ENCODE data around the gene FTH1. TPM values are rescaled to one million over a fixed set of nuclear protein-coding genes. Genes with fewer than 3 reads are reported as not detected.

FTH1 gene
- total and polyA plus RNA-seq, 2 of the 13 experiments (the other 11 are each of a cell fraction or from before 2014, with no cell fraction given): 607 to 760 TPM

DNA sequence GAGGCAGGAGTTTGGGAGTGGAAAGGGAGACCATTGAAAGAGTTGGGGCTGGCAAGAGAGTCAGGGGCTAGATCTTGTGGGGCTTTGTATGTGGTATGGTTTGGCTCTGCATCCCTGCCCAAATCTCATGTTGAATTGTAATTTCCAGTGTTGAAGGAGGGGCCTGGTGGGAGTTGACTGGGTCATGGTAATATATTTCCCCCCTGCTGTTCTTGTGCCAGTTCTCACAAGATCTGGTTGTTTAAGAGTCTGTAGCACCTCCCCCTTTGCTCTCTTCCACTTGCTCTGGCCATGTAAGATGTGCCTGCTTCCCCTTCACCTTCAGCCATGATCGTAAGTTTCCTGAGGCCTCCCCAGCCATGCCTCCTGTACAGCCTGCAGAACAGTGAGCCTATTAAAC lies 39.9 kb downstream of the FTH1 start:
- Histone ChIP-seq H3K27me3 (ENCODE audit: control insufficient read depth in 1 of 2, insufficient read depth in 2 of 2, low read length in 2 of 2) (no peaks in the 10 kb centered on the region), H3K36me3 (replicated peaks in 1 of 2; ENCODE audit: control insufficient read depth in 1 of 2, insufficient read depth in 2 of 2, low read length in 2 of 2) (no peaks in the 10 kb centered on the region), H3K79me2 (ENCODE audit: insufficient read depth, low read length) (no peaks in the 10 kb centered on the region), H3K9me3 (ENCODE audit: low read length) (no peaks in the 10 kb centered on the region), H3K4me3 (replicated peaks in 1 of 3; ENCODE audit: insufficient read depth in 1 of 3, low read depth in 2 of 3, low read length in 3 of 3) (no peak overlapping the region), H3K4me2 (ENCODE audit: low read depth, low read length) (no peak overlapping the region), H3K9ac (ENCODE audit: insufficient read depth, low read depth, low read length) (no peak overlapping the region), H3K27ac (ENCODE audit: extremely low read length, insufficient read depth, low read length) (no peak overlapping the region), H3K4me1 (ENCODE audit: insufficient read depth, low read length) (peaks cover 37% of the 10 kb centered on the region), H2AFZ (ENCODE audit: low read length) (no peak overlapping the region), H4K20me1 (ENCODE audit: insufficient read depth, low read length) (no peaks in the 10 kb centered on the region)
- intact Hi-C loops (cut with micrococcal nuclease; ENCODE audit: unreplicated experiment): loop anchor here (1.0 kb wide), 1 partner anchor 10 kb away; no protein-coding TSS in a partner anchor
- 53% methylated on average over 1 of the region's 1 CpG for WGBS (ENCODE audit: low lambda C conversion rate)
- BruUV-seq (replicated peaks): no TSS peak
- FAIRE-seq (no peak), ATAC-seq (no peak), DNase-seq (ENCODE audit: low spot score) (no peak)
- in situ Hi-C loops (cut with HindIII; ENCODE audit: extremely low pct_ligation_motif_present, low pct_unique_long_range_greater_than_20kb): no loop called here
- no peak for TF ChIP-seq HES4 (CRISPR knock-in tag; IDR thresholded peaks at IDR 0.05; ENCODE audit: borderline replicate concordance)
- TF ChIP-seq ZFP1 (CRISPR knock-in tag; IDR thresholded peaks at IDR 0.05): no peak
- no peak for TF ChIP-seq ARNT (IDR thresholded peaks at IDR 0.05)
- TF ChIP-seq MEIS2 (CRISPR knock-in tag; IDR thresholded peaks at IDR 0.05): no peak
- no peak for TF ChIP-seq ZNF577 (CRISPR knock-in tag; IDR thresholded peaks at IDR 0.05; ENCODE audit: borderline replicate concordance, low read depth)
- TF ChIP-seq ZNF709 (CRISPR knock-in tag; IDR thresholded peaks at IDR 0.05): no peak
- TF ChIP-seq, protein P1, sequence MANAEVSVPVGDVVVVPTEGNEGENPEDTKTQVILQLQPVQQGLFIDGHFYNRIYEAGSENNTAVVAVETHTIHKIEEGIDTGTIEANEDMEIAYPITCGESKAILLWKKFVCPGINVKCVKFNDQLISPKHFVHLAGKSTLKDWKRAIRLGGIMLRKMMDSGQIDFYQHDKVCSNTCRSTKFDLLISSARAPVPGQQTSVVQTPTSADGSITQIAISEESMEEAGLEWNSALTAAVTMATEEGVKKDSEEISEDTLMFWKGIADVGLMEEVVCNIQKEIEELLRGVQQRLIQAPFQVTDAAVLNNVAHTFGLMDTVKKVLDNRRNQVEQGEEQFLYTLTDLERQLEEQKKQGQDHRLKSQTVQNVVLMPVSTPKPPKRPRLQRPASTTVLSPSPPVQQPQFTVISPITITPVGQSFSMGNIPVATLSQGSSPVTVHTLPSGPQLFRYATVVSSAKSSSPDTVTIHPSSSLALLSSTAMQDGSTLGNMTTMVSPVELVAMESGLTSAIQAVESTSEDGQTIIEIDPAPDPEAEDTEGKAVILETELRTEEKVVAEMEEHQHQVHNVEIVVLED (CRISPR knock-in tag; IDR thresholded peaks at IDR 0.05; ENCODE audit: borderline replicate concordance): no peak
- TF ChIP-seq, protein P2, sequence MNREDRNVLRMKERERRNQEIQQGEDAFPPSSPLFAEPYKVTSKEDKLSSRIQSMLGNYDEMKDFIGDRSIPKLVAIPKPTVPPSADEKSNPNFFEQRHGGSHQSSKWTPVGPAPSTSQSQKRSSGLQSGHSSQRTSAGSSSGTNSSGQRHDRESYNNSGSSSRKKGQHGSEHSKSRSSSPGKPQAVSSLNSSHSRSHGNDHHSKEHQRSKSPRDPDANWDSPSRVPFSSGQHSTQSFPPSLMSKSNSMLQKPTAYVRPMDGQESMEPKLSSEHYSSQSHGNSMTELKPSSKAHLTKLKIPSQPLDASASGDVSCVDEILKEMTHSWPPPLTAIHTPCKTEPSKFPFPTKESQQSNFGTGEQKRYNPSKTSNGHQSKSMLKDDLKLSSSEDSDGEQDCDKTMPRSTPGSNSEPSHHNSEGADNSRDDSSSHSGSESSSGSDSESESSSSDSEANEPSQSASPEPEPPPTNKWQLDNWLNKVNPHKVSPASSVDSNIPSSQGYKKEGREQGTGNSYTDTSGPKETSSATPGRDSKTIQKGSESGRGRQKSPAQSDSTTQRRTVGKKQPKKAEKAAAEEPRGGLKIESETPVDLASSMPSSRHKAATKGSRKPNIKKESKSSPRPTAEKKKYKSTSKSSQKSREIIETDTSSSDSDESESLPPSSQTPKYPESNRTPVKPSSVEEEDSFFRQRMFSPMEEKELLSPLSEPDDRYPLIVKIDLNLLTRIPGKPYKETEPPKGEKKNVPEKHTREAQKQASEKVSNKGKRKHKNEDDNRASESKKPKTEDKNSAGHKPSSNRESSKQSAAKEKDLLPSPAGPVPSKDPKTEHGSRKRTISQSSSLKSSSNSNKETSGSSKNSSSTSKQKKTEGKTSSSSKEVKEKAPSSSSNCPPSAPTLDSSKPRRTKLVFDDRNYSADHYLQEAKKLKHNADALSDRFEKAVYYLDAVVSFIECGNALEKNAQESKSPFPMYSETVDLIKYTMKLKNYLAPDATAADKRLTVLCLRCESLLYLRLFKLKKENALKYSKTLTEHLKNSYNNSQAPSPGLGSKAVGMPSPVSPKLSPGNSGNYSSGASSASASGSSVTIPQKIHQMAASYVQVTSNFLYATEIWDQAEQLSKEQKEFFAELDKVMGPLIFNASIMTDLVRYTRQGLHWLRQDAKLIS (CRISPR knock-in tag; IDR thresholded peaks at IDR 0.05): no peak
- no peak for TF ChIP-seq RAD21 (CRISPR knock-in tag; IDR thresholded peaks at IDR 0.05)
- TF ChIP-seq, protein P3, sequence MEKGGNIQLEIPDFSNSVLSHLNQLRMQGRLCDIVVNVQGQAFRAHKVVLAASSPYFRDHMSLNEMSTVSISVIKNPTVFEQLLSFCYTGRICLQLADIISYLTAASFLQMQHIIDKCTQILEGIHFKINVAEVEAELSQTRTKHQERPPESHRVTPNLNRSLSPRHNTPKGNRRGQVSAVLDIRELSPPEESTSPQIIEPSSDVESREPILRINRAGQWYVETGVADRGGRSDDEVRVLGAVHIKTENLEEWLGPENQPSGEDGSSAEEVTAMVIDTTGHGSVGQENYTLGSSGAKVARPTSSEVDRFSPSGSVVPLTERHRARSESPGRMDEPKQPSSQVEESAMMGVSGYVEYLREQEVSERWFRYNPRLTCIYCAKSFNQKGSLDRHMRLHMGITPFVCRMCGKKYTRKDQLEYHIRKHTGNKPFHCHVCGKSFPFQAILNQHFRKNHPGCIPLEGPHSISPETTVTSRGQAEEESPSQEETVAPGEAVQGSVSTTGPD (CRISPR knock-in tag; IDR thresholded peaks at IDR 0.05): no peak
- TF ChIP-seq ZNF17 (CRISPR knock-in tag; IDR thresholded peaks at IDR 0.05): no peak
- TF ChIP-seq SETDB1 (CRISPR knock-in tag; IDR thresholded peaks at IDR 0.05; ENCODE audit: borderline replicate concordance): no peak
- ChIA-PET CTCF (ENCODE audit: low intra/inter-chr PET ratio, low total read pairs) (no interaction called here), POLR2A (no interaction called here)

All from HepG2 (cell line).